ENCODE data around the gene TMEM45A.

DNA sequence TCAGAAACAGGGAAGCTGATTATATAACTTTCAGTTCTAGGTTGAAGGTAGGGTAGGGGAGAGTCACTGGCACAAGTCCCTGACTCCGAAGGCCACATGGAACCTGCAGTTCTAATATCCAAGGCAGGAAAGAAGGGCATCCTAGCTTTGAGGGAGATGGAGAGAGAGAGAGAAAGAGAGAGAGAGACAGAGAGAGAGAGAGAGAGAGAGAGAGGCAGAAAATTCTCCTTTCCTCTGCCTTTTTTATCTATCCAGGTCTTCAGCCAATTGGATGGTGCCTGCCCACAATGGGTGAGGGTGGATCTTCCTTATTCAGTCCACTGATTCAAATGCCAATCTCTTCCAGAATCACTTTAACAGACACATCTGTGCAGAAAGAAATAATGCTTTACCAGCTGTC, 35.7 kb upstream of the TMEM45A start:
- TF ChIP-seq, protein P1, sequence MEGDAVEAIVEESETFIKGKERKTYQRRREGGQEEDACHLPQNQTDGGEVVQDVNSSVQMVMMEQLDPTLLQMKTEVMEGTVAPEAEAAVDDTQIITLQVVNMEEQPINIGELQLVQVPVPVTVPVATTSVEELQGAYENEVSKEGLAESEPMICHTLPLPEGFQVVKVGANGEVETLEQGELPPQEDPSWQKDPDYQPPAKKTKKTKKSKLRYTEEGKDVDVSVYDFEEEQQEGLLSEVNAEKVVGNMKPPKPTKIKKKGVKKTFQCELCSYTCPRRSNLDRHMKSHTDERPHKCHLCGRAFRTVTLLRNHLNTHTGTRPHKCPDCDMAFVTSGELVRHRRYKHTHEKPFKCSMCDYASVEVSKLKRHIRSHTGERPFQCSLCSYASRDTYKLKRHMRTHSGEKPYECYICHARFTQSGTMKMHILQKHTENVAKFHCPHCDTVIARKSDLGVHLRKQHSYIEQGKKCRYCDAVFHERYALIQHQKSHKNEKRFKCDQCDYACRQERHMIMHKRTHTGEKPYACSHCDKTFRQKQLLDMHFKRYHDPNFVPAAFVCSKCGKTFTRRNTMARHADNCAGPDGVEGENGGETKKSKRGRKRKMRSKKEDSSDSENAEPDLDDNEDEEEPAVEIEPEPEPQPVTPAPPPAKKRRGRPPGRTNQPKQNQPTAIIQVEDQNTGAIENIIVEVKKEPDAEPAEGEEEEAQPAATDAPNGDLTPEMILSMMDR (IDR thresholded peaks at IDR 0.05), result no peak
- TF ChIP-seq POLR2AphosphoS5 (IDR thresholded peaks at IDR 0.05), result no peak
